Adrenal gland (tissue), 12 donors: ENCODE results near the gene FEZF1. TPM values are rescaled to one million over a fixed set of nuclear protein-coding genes. Genes with fewer than 3 reads are reported as not detected.

ENCODE experiments used
- DNase-seq, 7 donors: peaks; one replicate each; pipeline ENCODE4 v3.0.0-alpha.2; 2019 to 2020
- H3K27ac ChIP-seq, 5 donors: fragments of 200-600 bp; sonication (generic) in 4 of 5; 1 replicate in 3 of 5; 2 replicates in 2 of 5; pipeline versions ENCODE4 v1.5.1 to v1.8.0; 2016 to 2020; ENCODE audit warnings: mild to moderate bottlenecking in 1 of 5
- H3K27me3 ChIP-seq: fragments of 200-600 bp; 2 replicates; pipeline ENCODE4 v1.8.0; 2021
- H3K36me3 ChIP-seq, 2 donors: fragments of 200-600 bp; replicated peaks in 1 of 2; 1 replicate in 1 of 2; 2 replicates in 1 of 2; pipeline versions ENCODE4 v1.5.1 to v1.8.0; 2018 to 2022
- H3K4me1 ChIP-seq, 2 donors: fragments of 200-600 bp; replicated peaks in 1 of 2; 1 replicate in 1 of 2; 2 replicates in 1 of 2; pipeline versions ENCODE4 v1.5.1 to v1.8.0; 2018 to 2021
- H3K4me3 ChIP-seq, 4 donors: fragments of 200-600 bp; sonication (generic) in 3 of 4; one replicate each; pipeline ENCODE4 v1.5.1; 2016 to 2018
- H3K9me3 ChIP-seq, 3 donors: fragments of 200-600 bp; sonication (generic) in 1 of 3; replicated peaks in 1 of 3; 1 replicate in 2 of 3; 2 replicates in 1 of 3; pipeline versions ENCODE4 v1.5.1 to v1.8.0; 2016 to 2021
- CTCF ChIP-seq, 6 experiments: fragments of 450-650 bp in 4 of 6; fragments of 200-600 bp in 2 of 6; sonication (generic) in 1 of 6; IDR thresholded peaks; 1 replicate in 5 of 6; 2 replicates in 1 of 6; pipeline versions ENCODE4 v1.5.1 to v1.8.0; 2016 to 2021; ENCODE audit warnings: antibody characterized with exemption in 6 of 6, mild to moderate bottlenecking in 2 of 6, moderate library complexity in 1 of 6
- POLR2A ChIP-seq, 2 donors: fragments of 450-650 bp; IDR thresholded peaks; one replicate each; pipeline ENCODE4 v1.6.1; 2017; ENCODE audit warnings: antibody characterized with exemption in 2 of 2, mild to moderate bottlenecking in 2 of 2, moderate library complexity in 1 of 2
- WGBS, 4 donors: extraction: QIAGEN DNeasy Blood & Tissue Kit in 2 of 4; methylation state at CpG; one replicate each; pipeline versions ENCODE4 v1.1.5 to v1.1.7; 2013 to 2017; 5-methylcytosine and 5-hydroxymethylcytosine counted together
- intact Hi-C, 2 donors: fragments of 100-400 bp; cut with DNase I; formaldehyde crosslinking; loops; one replicate each; pipeline versions ENCODE4 v1.14.1 to v1.15.0; 2022 to 2023
- polyA plus RNA-seq, 3 donors: library from polyadenylated mRNA; stranded (reverse); fragments of 200-250 nt in 2 of 3; fragments of 350-450 nt in 1 of 3; fragmentation: Illumina TruSeq in 1 of 3; extraction: RNeasy Lipid Tissue Mini Kit (QIAGEN cat#74804) in 1 of 3; gene quantifications; one replicate each; pipeline ENCODE4 v1.2.3, GENCODE V29; 2013 to 2014
- total RNA-seq, 9 donors: library from RNA; depleted of rRNA in 4 of 9; stranded (reverse); fragments of >200 nt in 4 of 9; fragments of 120-200 nt in 1 of 9; fragmentation: NEBNext Ultra II Directional in 1 of 9; extraction: Animal tissue kit (Norgen Biotek cat#: 25700) in 1 of 9; gene quantifications; one replicate each; pipeline versions ENCODE4 v1.1.0 to v1.2.4, GENCODE V29; 2013 to 2023
- donor health status: healthy with polysubstance abuse.
- donor health status: Bipolar disorder and iron deficiency.
- donor health status: DM: yes; HTN: yes; CAD: no.
- donor health status: DM: no; HTN: no; CAD: no.
- donor health status: DM: no; HTN: no; CAD: no.
- donor health status: DM: yes; HTN: yes; CAD: no.

The FEZF1 gene
- total and polyA plus RNA-seq, 12 donors: 0.14 TPM; not detected in 11

- no peak for TF ChIP-seq POLR2A (IDR thresholded peaks at IDR 0.05)
- no peak for TF ChIP-seq CTCF (IDR thresholded peaks at IDR 0.05)
- H3K27ac ChIP-seq: no peak overlapping the region
- no peaks in the 10 kb centered on the region for H3K9me3 ChIP-seq
- intact Hi-C loops: no loop called here
- H3K4me1 ChIP-seq: no peaks in the 10 kb centered on the region
- no peak for DNase-seq
- 49 to 65% (median 56%) methylated on average over 4 of the region's 4 CpGs for WGBS, 4 donors
- H3K27me3 ChIP-seq: peaks cover 7% of the 10 kb centered on the region
- no peaks in the 10 kb centered on the region for H3K36me3 ChIP-seq
- H3K4me3 ChIP-seq: no peak overlapping the region
Measured at GRCh38 chr7:122262246-122262645, 42.3 kb downstream of the FEZF1 start.

- Histone ChIP-seq H3K36me3 (no peaks in the 10 kb centered on the region), H3K27ac (no peak overlapping the region), H3K9me3 (no peaks in the 10 kb centered on the region), H3K4me1 (no peaks in the 10 kb centered on the region), H3K4me3 (no peak overlapping the region), H3K27me3 (peaks cover 7% of the 10 kb centered on the region)
- intact Hi-C loops: no loop called here
- no peak for DNase-seq
- TF ChIP-seq CTCF (IDR thresholded peaks at IDR 0.05): no peak
- no peak for TF ChIP-seq POLR2A (IDR thresholded peaks at IDR 0.05)
- WGBS, 4 donors: 47 to 57% (median 51%) methylated on average over 4 of the region's 4 CpGs
Measured at GRCh38 chr7:122261442-122261841, 43.1 kb downstream of the FEZF1 start.

GRCh38 chr7:122261016-122261415 is 43.5 kb downstream of the FEZF1 start:
- H3K36me3 ChIP-seq: no peaks in the 10 kb centered on the region
- intact Hi-C loops: no loop called here

GRCh38 chr7:122260336-122260735 is 44.2 kb downstream of the FEZF1 start:
- intact Hi-C loops: no loop called here

More at GRCh38 chr7:122261016-122261415, 43.5 kb downstream of the FEZF1 start:
- H3K4me3 ChIP-seq: no peak overlapping the region
- peaks cover 7% of the 10 kb centered on the region for H3K27me3 ChIP-seq
- no peaks in the 10 kb centered on the region for H3K4me1 ChIP-seq
- no peak for DNase-seq
- H3K9me3 ChIP-seq: no peaks in the 10 kb centered on the region
- no peak for TF ChIP-seq CTCF (IDR thresholded peaks at IDR 0.05)
- TF ChIP-seq POLR2A (IDR thresholded peaks at IDR 0.05): no peak
- H3K27ac ChIP-seq: no peak overlapping the region

More at GRCh38 chr7:122260336-122260735, 44.2 kb downstream of the FEZF1 start:
- no peak overlapping the region for H3K27ac ChIP-seq
- no peaks in the 10 kb centered on the region for H3K36me3 ChIP-seq
- DNase-seq: no peak
- peaks cover 7% of the 10 kb centered on the region for H3K27me3 ChIP-seq
- no peaks in the 10 kb centered on the region for H3K4me1 ChIP-seq
- 31 to 56% (median 39%) methylated on average over 2 of the region's 2 CpGs for WGBS, 4 donors
- no peaks in the 10 kb centered on the region for H3K9me3 ChIP-seq
- no peak overlapping the region for H3K4me3 ChIP-seq
- no peak for TF ChIP-seq POLR2A (IDR thresholded peaks at IDR 0.05)
- TF ChIP-seq CTCF (IDR thresholded peaks at IDR 0.05): no peak
